ENCODE results near the gene FAM3B. TPM values are rescaled to one million over a fixed set of nuclear protein-coding genes. Genes with fewer than 3 reads are reported as not detected.

FAM3B gene
- total RNA-seq, 1 experiment from 2014 or later, result not detected

DNA sequence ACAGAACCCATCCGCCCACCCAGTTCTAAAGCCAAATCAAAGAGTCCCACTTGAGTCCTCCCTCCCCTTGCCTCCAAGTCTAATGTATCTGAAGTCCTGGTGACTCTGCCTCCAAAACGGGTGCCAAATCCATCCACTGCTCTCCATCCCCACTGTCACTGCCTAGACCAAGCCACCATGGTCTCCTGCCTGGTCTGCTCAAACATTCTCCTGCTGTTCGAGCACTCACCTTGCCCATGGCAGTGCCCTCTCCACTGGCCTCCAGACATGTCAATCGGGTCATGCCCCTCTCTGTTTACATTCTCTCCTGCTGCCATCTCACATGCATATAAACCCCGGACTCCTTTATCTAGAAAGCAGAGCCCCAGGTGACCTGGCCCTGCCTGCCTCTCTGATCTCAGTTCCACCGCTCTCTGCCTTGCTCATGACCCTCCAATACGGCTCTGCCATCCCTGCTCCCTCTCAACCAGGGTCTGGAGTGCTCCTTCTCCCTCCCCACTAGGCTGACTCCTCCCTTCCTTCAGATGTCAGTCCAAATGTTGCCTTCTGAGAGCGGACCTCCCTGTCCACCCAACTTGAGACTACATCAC is 77.4 kb downstream of the FAM3B start:
- DNase-seq (ENCODE audit: low read depth), result no peak

DNA sequence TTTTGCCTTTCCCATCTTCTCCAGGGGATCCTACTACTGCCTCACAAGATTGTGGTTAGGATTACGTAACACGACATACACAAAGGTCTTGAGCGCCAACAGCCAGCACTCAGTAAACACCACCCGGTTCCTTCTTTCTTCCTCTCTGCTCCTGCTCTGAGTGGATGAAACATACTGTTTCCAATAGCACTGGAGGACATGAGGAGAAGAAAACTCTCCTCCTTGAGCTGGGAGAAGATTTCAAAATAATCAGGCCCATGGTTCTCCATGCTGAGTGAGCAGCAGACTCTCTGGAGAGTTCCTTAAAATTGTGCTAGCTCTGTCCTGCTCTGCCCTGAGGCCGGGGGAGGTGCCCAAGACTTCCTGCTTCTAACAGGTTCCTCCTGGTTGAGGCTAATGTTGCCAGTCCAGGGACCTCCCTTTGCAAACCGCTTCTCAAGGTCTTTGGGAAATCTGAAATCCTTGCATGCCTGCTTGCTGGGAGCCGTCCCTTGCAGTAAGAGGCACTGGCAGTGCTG is 80.0 kb downstream of the FAM3B start:
- DNase-seq (ENCODE audit: low read depth), result peak; percentile 22

DNA sequence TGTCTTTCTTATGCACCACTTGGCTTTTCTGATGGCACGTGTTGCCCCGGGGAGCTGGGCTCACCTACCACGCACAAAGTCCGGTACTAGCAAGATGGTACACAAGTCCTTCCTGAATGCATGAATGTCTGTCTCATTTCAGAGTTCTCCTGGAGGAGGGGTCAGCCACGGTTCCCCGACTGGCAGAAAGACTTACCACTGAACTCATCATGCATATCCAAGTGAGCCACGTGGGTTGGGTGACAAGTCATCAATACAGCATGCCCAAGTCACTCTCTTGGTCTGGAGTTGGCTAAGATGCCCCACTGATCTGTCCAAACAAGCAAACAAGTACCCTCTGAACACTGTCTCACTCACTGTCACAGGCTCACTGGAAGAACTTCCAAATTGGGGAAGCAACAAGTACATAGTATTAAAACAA is 80.9 kb downstream of the FAM3B start:
- DNase-seq (ENCODE audit: low read depth), result no peak

DNA sequence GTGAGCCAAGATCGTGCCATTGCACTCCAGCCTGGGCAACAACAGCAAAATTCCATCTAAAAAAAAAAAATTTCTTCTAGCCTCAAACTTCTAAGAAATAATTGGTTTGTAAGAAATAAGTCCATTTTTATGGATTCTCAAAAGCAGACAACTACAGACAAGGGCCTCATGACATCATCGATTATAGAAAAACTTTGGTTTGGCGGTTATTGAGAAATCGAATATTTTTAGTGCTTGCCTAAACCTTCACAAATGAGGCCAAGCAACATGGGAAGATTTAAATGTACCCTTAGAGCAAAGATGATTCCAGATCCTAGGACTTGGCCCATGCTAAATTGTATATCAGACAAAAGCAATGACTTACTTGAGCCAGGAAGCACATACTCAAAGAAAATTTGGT is 81.7 kb downstream of the FAM3B start:
- DNase-seq (ENCODE audit: low read depth), result no peak

DNA sequence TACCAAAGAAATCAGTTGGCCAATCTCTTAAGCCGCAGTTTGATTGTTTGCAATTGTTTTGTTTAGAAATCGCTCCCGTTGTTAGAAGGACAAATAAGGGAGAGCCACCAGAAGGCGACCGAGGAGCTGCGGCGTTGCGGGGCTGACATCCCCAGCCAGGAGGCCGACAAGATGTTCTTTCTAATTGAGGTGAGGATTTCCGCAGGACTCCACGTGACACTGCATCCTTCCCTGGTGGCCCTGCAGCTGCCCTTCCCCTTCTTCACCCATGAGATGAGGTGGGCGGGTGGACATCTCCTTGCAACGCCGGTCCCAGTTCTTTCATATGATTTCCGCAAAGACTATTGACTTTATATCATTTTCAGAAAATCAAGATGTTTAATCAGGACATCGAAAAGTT is 82.2 kb downstream of the FAM3B start:
- DNase-seq (ENCODE audit: low read depth), result no peak

DNA sequence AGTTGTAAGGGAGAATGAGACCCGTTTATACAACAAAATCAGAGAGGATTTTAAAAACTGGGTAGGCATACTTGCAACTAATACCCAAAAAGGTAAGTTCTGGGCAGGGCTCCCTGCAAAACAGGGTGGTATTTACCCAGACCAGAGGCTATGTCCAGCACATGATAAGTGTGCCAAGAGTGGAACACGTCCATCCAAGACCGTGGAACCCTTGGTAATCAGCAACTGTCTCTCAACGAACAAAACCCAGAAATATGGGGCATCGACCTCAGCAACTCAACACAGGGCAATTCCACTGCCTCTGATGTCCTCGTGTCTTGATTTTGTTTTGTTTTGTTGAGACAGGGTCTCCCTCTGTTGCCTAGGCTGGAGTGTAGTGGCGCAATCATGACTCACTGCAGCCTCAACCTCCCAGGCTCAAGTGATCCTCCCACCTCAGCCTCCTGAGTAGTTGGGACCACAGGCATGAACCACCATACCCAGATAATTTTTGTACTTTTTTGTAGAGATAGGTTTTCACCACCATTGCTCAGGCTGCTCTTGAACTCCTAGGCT is 82.7 kb downstream of the FAM3B start:
- DNase-seq (ENCODE audit: low read depth), result no peak

DNA sequence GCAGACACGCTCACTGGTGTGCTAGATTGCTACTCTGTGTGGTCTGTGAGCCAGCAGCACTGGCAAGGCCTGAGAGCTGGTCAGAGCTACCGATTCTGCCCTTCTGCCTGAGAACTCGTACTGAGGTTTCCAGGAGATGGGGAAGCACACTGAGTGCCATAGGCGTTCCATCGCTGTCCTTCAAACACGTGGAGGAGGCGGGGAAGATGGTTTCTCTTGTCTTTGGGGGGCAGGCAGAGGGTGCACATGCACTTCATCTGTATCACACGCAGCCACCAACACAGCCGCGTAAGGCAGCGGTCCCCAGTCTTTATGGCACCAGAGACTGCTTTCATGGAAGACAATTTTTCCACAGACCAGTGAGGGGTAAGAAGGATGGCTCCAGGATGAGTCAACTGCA is 85.6 kb downstream of the FAM3B start:
- DNase-seq (ENCODE audit: low read depth), result no peak

DNA sequence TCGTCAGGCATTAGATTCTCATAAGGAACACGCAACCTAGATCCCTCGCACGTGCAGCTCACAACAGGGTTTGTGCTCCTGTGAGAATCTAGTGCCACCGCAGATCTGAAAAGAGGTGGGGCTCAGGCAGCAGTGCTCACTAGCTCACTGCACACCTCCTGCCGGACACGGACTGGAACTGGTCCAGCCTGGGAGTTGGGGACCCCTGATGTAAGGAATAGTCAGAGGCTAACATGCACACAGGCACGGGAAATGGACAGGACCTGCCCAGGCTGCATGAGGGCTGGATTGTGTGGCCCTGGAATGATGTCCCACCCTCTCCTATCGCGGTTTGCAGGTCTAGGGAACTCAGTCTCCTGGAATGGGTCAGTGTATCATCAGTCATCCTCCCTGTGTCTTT is 86.2 kb downstream of the FAM3B start:
- no peak for DNase-seq (ENCODE audit: low read depth)

DNA sequence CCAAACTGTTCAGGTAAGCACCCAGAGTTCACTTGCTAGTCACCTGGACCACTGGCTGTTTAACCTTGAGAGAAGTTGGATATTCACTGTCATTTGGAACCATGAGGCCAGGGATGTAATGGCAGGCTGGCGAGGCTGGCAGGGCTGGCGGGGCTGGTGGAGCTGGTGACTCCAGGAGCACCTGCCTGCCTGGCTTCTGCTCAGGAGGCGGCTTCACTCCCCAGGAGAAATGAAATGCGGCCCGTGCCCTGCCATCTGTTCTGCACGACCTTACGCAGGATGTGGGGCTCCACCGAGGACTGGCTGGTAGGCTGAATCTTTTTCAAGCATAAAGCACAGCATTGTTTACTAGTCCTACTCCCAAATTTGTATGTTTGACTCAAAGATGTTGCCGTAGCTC is 86.7 kb downstream of the FAM3B start:
- DNase-seq (ENCODE audit: low read depth), result no peak

DNA sequence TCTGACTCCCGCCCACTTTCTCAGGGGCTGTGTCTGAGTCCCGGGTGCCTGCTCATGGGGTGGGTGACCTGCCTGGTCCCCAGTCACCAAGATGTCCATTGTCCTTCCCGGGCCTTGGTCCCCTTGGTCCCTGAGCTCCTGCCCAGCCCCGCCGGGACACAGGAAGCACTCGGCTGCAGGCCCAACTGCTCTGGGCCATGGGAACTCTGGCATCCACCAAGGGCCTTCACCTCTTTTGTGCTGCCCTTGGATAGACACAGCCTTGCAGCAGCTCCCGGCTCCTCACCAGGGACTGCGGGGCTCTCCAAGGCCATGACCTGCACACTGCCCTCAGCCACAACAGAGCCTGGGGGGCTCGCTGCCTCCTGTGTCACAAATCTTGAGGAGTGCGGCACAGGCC is 87.4 kb downstream of the FAM3B start:
- no peak for DNase-seq (ENCODE audit: low read depth)

DNA sequence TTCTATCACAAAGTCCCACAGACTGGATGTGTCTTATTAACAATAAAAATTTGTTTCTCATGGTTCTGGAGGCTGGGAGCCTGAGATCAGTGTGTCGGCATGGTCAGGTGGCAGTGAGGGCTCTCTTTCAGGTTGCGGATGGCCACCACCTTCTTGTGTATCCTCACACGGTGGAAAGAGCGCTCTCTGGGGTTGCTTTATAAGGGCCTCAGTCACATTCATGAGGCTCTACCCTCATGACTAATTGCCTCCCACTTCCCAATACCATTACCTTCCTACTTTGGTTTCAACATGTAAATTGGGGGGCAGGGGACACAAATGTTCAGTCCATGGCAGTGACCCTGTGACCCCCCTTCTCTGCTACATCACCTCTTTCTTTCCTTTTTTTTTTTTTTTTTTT is 88.7 kb downstream of the FAM3B start:
- DNase-seq (ENCODE audit: low read depth), result no peak

DNA sequence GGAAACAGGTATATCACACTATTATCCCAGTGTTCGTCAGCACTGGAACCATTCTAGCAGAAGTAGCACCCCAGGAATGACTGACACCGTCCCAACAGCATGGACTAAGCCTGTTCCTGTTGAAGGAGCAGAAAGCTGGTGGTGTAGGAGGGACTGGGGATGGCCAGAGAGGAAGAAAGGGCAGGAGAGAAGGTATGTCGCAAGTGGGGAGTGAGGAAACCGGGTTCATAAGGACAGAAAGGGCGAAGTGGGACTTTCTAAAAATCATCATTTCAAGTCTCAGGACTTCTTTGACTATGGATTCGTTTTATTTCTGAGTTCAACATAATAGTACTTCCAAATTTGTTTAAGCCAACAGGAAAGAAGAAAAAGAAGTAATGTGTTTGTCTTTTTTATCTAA is 89.7 kb downstream of the FAM3B start:
- no peak for DNase-seq (ENCODE audit: low read depth)

Other genes with a start within 250 kb of the FAM3B start
- gene BACE2, start 148.6 kb upstream of the FAM3B start, total RNA-seq (2014; rRNA removed; shearing (Covaris generic)), result 89.8 and 96.8 TPM in 2 replicates
- 105 and 115 TPM in 2 replicates for gene MX2, start 45.2 kb downstream of the FAM3B start, total RNA-seq (2014; rRNA removed; shearing (Covaris generic))
- gene MX1, start 109.4 kb downstream of the FAM3B start, total RNA-seq (2014; rRNA removed; shearing (Covaris generic)), result 12.3 and 15.4 TPM in 2 replicates
- 0.39 TPM in 1 of 2 replicates, not detected in the other for gene TMPRSS2, start 191.4 kb downstream of the FAM3B start, total RNA-seq (2014; rRNA removed; shearing (Covaris generic))